Activated T-cell treated with anti-CD3 and anti-CD28 coated beads, Interleukin-2, amount 50 U/mL, for 24 hours (primary cell): Measurements from ENCODE around the gene MSI1.

Experiments
- DNase-seq: peaks from one replicate; pipeline ENCODE4 v3.0.0-alpha.2; 2020
- H3K27ac Mint-ChIP-seq: 2 replicates; pipeline ENCODE4 v1.8.0; 2020; ENCODE audit warnings: mild to moderate bottlenecking, mixed read lengths
- H3K27me3 Mint-ChIP-seq: 2 replicates; pipeline ENCODE4 v1.8.0; 2020; ENCODE audit warnings: mixed read lengths
- H3K36me3 Mint-ChIP-seq: 2 replicates; pipeline ENCODE4 v1.8.0; 2020; ENCODE audit warnings: low read depth, mixed read lengths
- H3K4me1 Mint-ChIP-seq: 2 replicates; pipeline ENCODE4 v1.8.0; 2020; ENCODE audit warnings: low read depth, mixed read lengths
- H3K4me3 Mint-ChIP-seq: 2 replicates; pipeline ENCODE4 v1.8.0; 2020; ENCODE audit warnings: mild to moderate bottlenecking, moderate library complexity, mixed read lengths
- H3K9me3 Mint-ChIP-seq: 2 replicates; pipeline ENCODE4 v1.8.0; 2020; ENCODE audit warnings: mixed read lengths

Gene MSI1

GRCh38 chr12:120332523-120332922 is 36.4 kb downstream of the MSI1 start:
- DNase-seq = no peak
- Mint-ChIP-seq H3K9me3 (peaks cover 15% of the 10 kb centered on the region), H3K36me3 (peaks cover 3% of the 10 kb centered on the region), H3K4me3 (no peak overlapping the region), H3K27me3 (peaks cover 6% of the 10 kb centered on the region), H3K4me1 (peaks cover 3% of the 10 kb centered on the region), H3K27ac (no peak overlapping the region)

- peaks cover 6% of the 10 kb centered on the region for H3K27me3 Mint-ChIP-seq
- no peak overlapping the region for H3K4me3 Mint-ChIP-seq
- peaks cover 3% of the 10 kb centered on the region for H3K36me3 Mint-ChIP-seq
Observed at GRCh38 chr12:120332041-120332440, 36.9 kb downstream of the MSI1 start.

GRCh38 chr12:120331390-120331789 is 37.6 kb downstream of the MSI1 start:
- no peaks in the 10 kb centered on the region for H3K36me3 Mint-ChIP-seq
- no peak overlapping the region for H3K4me3 Mint-ChIP-seq
- H3K27me3 Mint-ChIP-seq = peaks cover 6% of the 10 kb centered on the region
- DNase-seq = no peak
- H3K27ac Mint-ChIP-seq = no peak overlapping the region
- peaks cover 3% of the 10 kb centered on the region for H3K4me1 Mint-ChIP-seq
- H3K9me3 Mint-ChIP-seq = peaks cover 6% of the 10 kb centered on the region

More at GRCh38 chr12:120332041-120332440, 36.9 kb downstream of the MSI1 start:
- Mint-ChIP-seq H3K27ac (no peak overlapping the region), H3K9me3 (peaks cover 11% of the 10 kb centered on the region), H3K4me1 (peaks cover 3% of the 10 kb centered on the region)
- DNase-seq = no peak

DNA sequence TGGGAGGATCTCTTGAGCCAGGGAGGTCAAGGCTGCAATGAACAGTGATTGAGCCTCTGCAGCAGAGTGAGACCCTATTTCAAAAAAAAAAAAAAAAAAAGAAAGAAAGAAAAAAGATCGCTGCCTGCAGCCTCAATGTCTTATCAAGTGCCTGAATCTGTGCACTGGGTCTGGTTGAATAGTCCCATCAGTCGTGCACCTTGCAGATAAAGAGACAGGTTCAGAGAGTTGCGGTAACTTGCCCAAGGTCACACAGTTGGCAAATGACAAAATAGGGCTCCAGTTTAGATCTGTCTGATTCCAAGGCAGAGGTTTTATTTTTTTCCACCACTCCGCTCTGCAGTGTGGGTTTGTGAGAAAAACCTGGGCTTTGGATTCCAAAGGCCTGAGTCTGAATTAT is 40.7 kb downstream of the MSI1 start:
- Mint-ChIP-seq H3K9me3 (no peaks in the 10 kb centered on the region), H3K4me1 (peaks cover 8% of the 10 kb centered on the region), H3K27ac (no peak overlapping the region), H3K36me3 (no peaks in the 10 kb centered on the region), H3K4me3 (no peak overlapping the region), H3K27me3 (peaks cover 6% of the 10 kb centered on the region)
- DNase-seq = no peak

GRCh38 chr12:120327593-120327992 is 41.4 kb downstream of the MSI1 start, which contains the start of gene PLA2G1B:
PLA2G1B (minus strand) TSS chr12:120327779; CDS start chr12:120327753, 26 bp downstream.
- Mint-ChIP-seq H3K27ac (no peak within 1 kb of the TSS), H3K27me3 (peaks cover 5% of the 10 kb centered on the region), H3K4me1 (peaks cover 8% of the 10 kb centered on the region), H3K4me3 (no peak within 1 kb of the TSS), H3K36me3 (no peaks in the 10 kb centered on the region), H3K9me3 (no peaks in the 10 kb centered on the region)
- DNase-seq = no peak

DNA sequence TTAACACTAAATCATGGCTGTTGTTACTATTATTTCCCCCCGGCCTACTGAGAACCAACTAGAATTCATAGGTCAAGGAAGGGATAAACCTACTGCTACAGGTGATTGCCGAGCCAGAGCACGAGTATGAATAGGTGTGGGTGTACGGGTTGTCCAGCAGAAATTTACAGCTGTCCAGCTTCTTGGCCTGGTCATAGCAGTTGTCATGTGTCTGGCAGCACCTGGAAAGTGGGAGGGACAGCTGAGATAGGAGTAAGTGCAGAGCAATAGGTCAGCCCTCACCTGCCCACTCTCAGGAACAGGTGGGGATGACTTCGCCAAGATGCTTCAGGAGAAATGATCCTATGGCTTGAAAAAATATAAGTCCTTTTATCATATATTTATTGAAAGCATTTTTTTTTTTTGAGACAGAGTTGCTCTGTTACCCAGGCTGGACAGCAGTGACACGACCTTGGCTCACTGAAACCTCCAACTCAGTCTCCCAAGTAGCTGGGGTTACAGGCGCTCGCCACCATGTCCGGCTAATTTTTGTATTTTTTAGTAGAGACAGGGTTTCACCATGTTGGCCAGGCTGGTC is 44.0 kb downstream of the MSI1 start:
- Mint-ChIP-seq H3K27me3 (no peaks in the 10 kb centered on the region), H3K4me1 (peaks cover 8% of the 10 kb centered on the region), H3K9me3 (no peaks in the 10 kb centered on the region), H3K27ac (no peak overlapping the region), H3K4me3 (peak overlapping the region; percentile 83), H3K36me3 (no peaks in the 10 kb centered on the region)
- no peak for DNase-seq

- H3K36me3 Mint-ChIP-seq = no peaks in the 10 kb centered on the region
- no peaks in the 10 kb centered on the region for H3K9me3 Mint-ChIP-seq
- no peaks in the 10 kb centered on the region for H3K27me3 Mint-ChIP-seq
- H3K4me1 Mint-ChIP-seq = peaks cover 8% of the 10 kb centered on the region
- no peak for DNase-seq
- H3K4me3 Mint-ChIP-seq = no peak overlapping the region
- no peak overlapping the region for H3K27ac Mint-ChIP-seq
Observed at GRCh38 chr12:120323772-120324171, 45.2 kb downstream of the MSI1 start.

- H3K9me3 Mint-ChIP-seq = no peaks in the 10 kb centered on the region
- no peak for DNase-seq
- no peak overlapping the region for H3K4me3 Mint-ChIP-seq
- no peaks in the 10 kb centered on the region for H3K36me3 Mint-ChIP-seq
- H3K4me1 Mint-ChIP-seq = peaks cover 21% of the 10 kb centered on the region
- no peak overlapping the region for H3K27ac Mint-ChIP-seq
- no peaks in the 10 kb centered on the region for H3K27me3 Mint-ChIP-seq
Observed at GRCh38 chr12:120321382-120322202, 47.4 kb downstream of the MSI1 start.

- Mint-ChIP-seq H3K27ac (peak overlapping the region; percentile 97), H3K4me3 (peak overlapping the region; percentile 90), H3K4me1 (peaks cover 13% of the 10 kb centered on the region), H3K36me3 (no peaks in the 10 kb centered on the region), H3K27me3 (no peaks in the 10 kb centered on the region), H3K9me3 (no peaks in the 10 kb centered on the region)
- peak; percentile 100 for DNase-seq
Observed at GRCh38 chr12:120317224-120318105, 51.5 kb downstream of the MSI1 start.

GRCh38 chr12:120316798-120317223 is 52.2 kb downstream of the MSI1 start:
- no peaks in the 10 kb centered on the region for H3K36me3 Mint-ChIP-seq
- H3K4me3 Mint-ChIP-seq = peak overlapping the region; percentile 90
- H3K4me1 Mint-ChIP-seq = peaks cover 13% of the 10 kb centered on the region
- no peaks in the 10 kb centered on the region for H3K9me3 Mint-ChIP-seq
- no peak for DNase-seq
- no peaks in the 10 kb centered on the region for H3K27me3 Mint-ChIP-seq
- peak overlapping the region; percentile 97 for H3K27ac Mint-ChIP-seq

DNA sequence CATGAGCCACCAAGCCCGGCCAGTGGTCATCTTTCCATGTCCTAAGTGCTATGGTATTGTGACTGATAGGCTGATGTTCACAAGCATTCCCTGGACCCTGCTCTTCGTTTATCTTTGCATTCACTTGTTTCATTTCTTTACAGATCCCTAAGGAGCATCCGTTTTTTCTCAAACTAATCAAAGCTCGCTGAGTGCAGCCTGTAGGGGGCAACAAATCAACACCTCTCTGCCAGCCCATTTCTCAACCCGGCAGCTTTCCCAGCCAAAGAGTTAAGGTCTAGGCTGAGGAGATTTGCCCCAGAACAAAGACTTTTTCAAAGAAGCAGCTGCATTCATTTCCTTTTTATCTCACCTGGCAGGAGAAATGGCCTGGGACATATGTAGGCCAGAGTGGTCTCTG is 54.7 kb downstream of the MSI1 start:
- Mint-ChIP-seq H3K9me3 (no peaks in the 10 kb centered on the region), H3K36me3 (no peaks in the 10 kb centered on the region), H3K27ac (no peak overlapping the region), H3K4me1 (peaks cover 13% of the 10 kb centered on the region), H3K4me3 (no peak overlapping the region), H3K27me3 (no peaks in the 10 kb centered on the region)
- no peak for DNase-seq

DNA sequence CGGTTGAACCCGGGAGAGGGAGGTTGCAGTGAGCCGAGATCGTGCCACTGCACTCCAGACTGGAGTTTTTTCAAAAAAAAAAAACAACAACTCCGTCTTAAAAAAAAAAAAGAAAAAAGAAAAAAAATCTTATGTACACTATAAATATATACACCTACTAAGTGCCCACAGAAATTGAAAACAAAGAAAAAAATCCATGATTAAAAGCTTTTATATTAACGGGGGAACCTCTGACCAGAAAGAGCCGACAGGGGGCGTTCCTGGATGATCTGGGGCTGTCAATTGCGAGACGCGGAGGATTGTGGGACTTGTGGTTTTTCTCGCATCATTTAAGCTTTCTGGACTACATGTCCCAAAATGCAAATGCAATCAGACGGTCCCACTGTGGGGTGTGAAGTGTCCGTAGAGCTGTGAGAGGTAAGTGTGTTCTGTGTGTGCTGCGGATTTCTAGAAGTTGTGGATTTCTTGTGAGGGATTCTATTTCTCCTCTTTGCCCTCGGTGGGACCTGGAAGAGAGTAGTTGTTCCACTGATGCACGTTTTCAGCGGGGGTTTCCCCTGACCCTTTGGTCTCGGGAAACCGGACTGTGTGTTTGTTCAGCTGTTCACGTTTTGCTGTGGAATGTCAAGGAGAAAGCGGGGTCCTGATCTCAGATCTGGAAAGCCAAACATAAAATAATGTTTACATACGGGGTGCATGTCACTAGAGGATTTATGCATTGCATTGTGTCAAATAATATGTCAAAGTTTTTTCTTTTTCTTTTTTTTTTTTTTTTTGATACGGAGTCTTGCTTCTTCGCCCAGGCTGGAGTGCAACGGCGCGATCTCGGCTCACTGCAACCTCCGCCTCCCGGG is 66.8 kb downstream of the MSI1 start, which contains the start of gene SIRT4:
TSS of gene SIRT4 (plus strand) at position 360 of the 854 bp plus-strand sequence. CDS start 1,241 bp downstream, outside the sequence.
- Mint-ChIP-seq H3K9me3 (no peaks in the 10 kb centered on the region), H3K27ac (peak within 1 kb of the TSS; percentile 91), H3K27me3 (no peaks in the 10 kb centered on the region), H3K4me3 (peak within 1 kb of the TSS; percentile 85), H3K36me3 (peaks cover 7% of the 10 kb centered on the region), H3K4me1 (peaks cover 12% of the 10 kb centered on the region)
- DNase-seq = peak; percentile 85

- H3K4me1 Mint-ChIP-seq = peaks cover 15% of the 10 kb centered on the region
Observed at GRCh38 chr12:120292661-120293531, 76.1 kb downstream of the MSI1 start, which contains the start of gene RNU4-1. RNU4-1 (minus strand) TSS chr12:120293237.

More at GRCh38 chr12:120292661-120293531, 76.1 kb downstream of the MSI1 start, which contains the start of gene RNU4-1:
- Mint-ChIP-seq H3K36me3 (no peaks in the 10 kb centered on the region), H3K9me3 (no peaks in the 10 kb centered on the region), H3K4me3 (no peak within 1 kb of the TSS), H3K27ac (no peak within 1 kb of the TSS), H3K27me3 (no peaks in the 10 kb centered on the region)
- DNase-seq = peak; percentile 75
